Keratinocyte (primary cell): Measurements from ENCODE around the gene HSPG2. TPM values are rescaled to one million over a fixed set of nuclear protein-coding genes. Genes with fewer than 3 reads are reported as not detected.
"Not testable (repeated sequence)": the region's sequence is repeated elsewhere in the genome, so short reads cannot be mapped to it uniquely, and the experiment has no call there.

Source experiments
- DNase-seq: peaks from one replicate; pipeline ENCODE4 v3.0.0-alpha.2; 2011; ENCODE audit warnings: low read depth, missing footprints, low spot score
- FAIRE-seq: peaks from 2 replicates; lab custom pipeline; 2011; peaks lifted over from hg19 to GRCh38; lab: Jason Lieb, UNC
- H2AFZ ChIP-seq: 2 replicates; pipeline ENCODE4 v1.6.0; 2012; ENCODE audit warnings: low read length, control low read depth, inconsistent platforms; ENCODE audit not compliant: control insufficient read depth
- H3K27ac ChIP-seq: 2 replicates; pipeline ENCODE4 v1.5.1; 2011; ENCODE audit warnings: low read length; ENCODE audit not compliant: control insufficient read depth, insufficient read depth
- H3K27me3 ChIP-seq: 3 replicates; pipeline ENCODE4 v1.6.0; 2011; ENCODE audit warnings: low read length; ENCODE audit not compliant: control insufficient read depth, insufficient read depth; ENCODE audit errors: extremely low read depth
- H3K36me3 ChIP-seq, 2 experiments: 2 replicates in 1 of 2; 3 replicates in 1 of 2; pipeline ENCODE4 v1.5.1; 2011; ENCODE audit warnings: low read length in 2 of 2, mild to moderate bottlenecking in 1 of 2; ENCODE audit not compliant: control insufficient read depth in 2 of 2, insufficient read depth in 2 of 2; ENCODE audit errors: extremely low read depth in 1 of 2
- H3K4me1 ChIP-seq: 3 replicates; pipeline ENCODE4 v1.5.1; 2011; ENCODE audit warnings: low read length; ENCODE audit not compliant: control insufficient read depth, insufficient read depth; ENCODE audit errors: extremely low read depth
- H3K4me2 ChIP-seq: 3 replicates; pipeline ENCODE4 v1.6.0; 2011; ENCODE audit warnings: low read depth, low read length; ENCODE audit not compliant: control insufficient read depth, insufficient read depth; ENCODE audit errors: extremely low read depth
- H3K4me3 ChIP-seq, 3 experiments: fragments of 200-600 bp in 1 of 3; sonication (generic) in 1 of 3; 2 replicates in 2 of 3; 3 replicates in 1 of 3; pipeline ENCODE4 v1.5.1; 2011 to 2016; ENCODE audit warnings: low read length in 3 of 3, mild to moderate bottlenecking in 3 of 3, control low read depth in 2 of 3, inconsistent platforms in 1 of 3, low read depth in 1 of 3, mixed read lengths in 1 of 3, mixed run types in 1 of 3, moderate library complexity in 1 of 3; ENCODE audit not compliant: control insufficient read depth in 2 of 3, insufficient read depth in 2 of 3; ENCODE audit errors: extremely low read depth in 1 of 3
- H3K79me2 ChIP-seq: 2 replicates; pipeline ENCODE4 v1.6.0; 2012; ENCODE audit warnings: low read length; ENCODE audit not compliant: control insufficient read depth, insufficient read depth
- H3K9ac ChIP-seq: 3 replicates; pipeline ENCODE4 v1.6.0; 2011; ENCODE audit warnings: low read length; ENCODE audit not compliant: control insufficient read depth, insufficient read depth; ENCODE audit errors: extremely low read depth
- H3K9me1 ChIP-seq: 3 replicates; pipeline ENCODE4 v1.6.0; 2011; ENCODE audit warnings: low read length; ENCODE audit not compliant: control insufficient read depth, insufficient read depth; ENCODE audit errors: extremely low read depth
- H3K9me3 ChIP-seq: 2 replicates; pipeline ENCODE4 v1.5.1; 2012; ENCODE audit warnings: low read depth, low read length; ENCODE audit not compliant: control insufficient read depth
- H4K20me1 ChIP-seq: 3 replicates; pipeline ENCODE4 v1.6.0; 2011; ENCODE audit warnings: low read length; ENCODE audit not compliant: control insufficient read depth, insufficient read depth; ENCODE audit errors: extremely low read depth
- dilution Hi-C: fragments of 300-500 bp; cut with MboI; formaldehyde crosslinking; loops from one replicate; pipeline ENCODE4 v1.7.0; 2020; ENCODE audit warnings: low sequenced_read_pairs; ENCODE audit not compliant: extremely low pct_ligation_motif_present
- polyA plus RNA-seq, 5 experiments: library from polyadenylated mRNA; depleted of rRNA in 3 of 5; stranded (reverse) in 3 of 5; stranded (forward) in 1 of 5; unstranded in 1 of 5; fragments of >200 nt; gene quantifications; 1 replicate in 1 of 5; 2 replicates in 3 of 5; 3 replicates in 1 of 5; pipeline versions ENCODE4 v1.2.1 to v1.2.3, GENCODE V29; 2011 to 2012; ENCODE audit warnings: missing spikeins in 2 of 5, low read depth in 1 of 5, low replicate concordance in 1 of 5
- TF ChIP-seq, protein P1 (sequence below), 3 experiments: IDR thresholded peaks in 1 of 3; conservative IDR thresholded peaks in 1 of 3; optimal IDR thresholded peaks in 1 of 3; 2 replicates in 2 of 3; 3 replicates in 1 of 3; pipeline versions ENCODE3 to v1.5.1; 2011; ENCODE audit warnings: low read length in 3 of 3, mild to moderate bottlenecking in 3 of 3, moderate library complexity in 2 of 3, control low read depth in 1 of 3, inconsistent platforms in 1 of 3; ENCODE audit not compliant: insufficient read depth in 2 of 3; ENCODE audit errors: extremely low read depth in 1 of 3

Gene HSPG2
- polyA plus RNA-seq, 1 donor (not counting 4 experiments of a cell fraction or from before 2014, with no cell fraction given), result 9.0 TPM

DNA sequence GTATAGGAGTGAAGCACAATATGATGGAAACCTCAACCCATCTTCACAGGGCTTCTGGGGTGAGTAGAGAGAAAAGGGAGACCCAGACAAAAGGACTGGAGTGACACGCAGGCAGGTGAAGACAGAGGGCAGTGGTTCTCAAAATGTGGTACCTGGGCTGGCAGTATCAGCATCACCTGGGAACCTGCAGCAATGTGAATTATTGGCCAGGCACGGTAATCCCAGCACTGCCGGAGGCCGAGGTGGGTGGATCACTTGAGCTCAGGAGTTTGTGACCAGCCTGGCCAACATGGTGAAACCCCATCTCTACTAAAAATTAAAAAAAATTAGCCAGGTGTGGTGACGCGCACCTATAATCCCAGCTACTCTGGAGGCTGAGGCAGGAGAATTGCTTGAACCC is 45.0 kb upstream of the HSPG2 start:
- dilution Hi-C loops, FAIRE-seq, DNase-seq, H3K4me2 ChIP-seq, H3K36me3 ChIP-seq, H3K27ac ChIP-seq, H3K9me3 ChIP-seq, H3K4me3 ChIP-seq, H4K20me1 ChIP-seq, H2AFZ ChIP-seq, H3K79me2 ChIP-seq, H3K9ac ChIP-seq, H3K9me1 ChIP-seq, H3K4me1 ChIP-seq, H3K27me3 ChIP-seq: not testable (repeated sequence)
- TF ChIP-seq, protein P1, sequence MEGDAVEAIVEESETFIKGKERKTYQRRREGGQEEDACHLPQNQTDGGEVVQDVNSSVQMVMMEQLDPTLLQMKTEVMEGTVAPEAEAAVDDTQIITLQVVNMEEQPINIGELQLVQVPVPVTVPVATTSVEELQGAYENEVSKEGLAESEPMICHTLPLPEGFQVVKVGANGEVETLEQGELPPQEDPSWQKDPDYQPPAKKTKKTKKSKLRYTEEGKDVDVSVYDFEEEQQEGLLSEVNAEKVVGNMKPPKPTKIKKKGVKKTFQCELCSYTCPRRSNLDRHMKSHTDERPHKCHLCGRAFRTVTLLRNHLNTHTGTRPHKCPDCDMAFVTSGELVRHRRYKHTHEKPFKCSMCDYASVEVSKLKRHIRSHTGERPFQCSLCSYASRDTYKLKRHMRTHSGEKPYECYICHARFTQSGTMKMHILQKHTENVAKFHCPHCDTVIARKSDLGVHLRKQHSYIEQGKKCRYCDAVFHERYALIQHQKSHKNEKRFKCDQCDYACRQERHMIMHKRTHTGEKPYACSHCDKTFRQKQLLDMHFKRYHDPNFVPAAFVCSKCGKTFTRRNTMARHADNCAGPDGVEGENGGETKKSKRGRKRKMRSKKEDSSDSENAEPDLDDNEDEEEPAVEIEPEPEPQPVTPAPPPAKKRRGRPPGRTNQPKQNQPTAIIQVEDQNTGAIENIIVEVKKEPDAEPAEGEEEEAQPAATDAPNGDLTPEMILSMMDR (optimal IDR thresholded peaks at IDR 0.05 in 1 of 3, IDR thresholded peaks at IDR 0.05 in 1 of 3, conservative IDR thresholded peaks at IDR 0.05 in 1 of 3; ENCODE audit: extremely low read depth in 1 of 3, insufficient read depth in 2 of 3, low read length in 3 of 3), result peak; percentile 11 to 50 (median 14)

DNA sequence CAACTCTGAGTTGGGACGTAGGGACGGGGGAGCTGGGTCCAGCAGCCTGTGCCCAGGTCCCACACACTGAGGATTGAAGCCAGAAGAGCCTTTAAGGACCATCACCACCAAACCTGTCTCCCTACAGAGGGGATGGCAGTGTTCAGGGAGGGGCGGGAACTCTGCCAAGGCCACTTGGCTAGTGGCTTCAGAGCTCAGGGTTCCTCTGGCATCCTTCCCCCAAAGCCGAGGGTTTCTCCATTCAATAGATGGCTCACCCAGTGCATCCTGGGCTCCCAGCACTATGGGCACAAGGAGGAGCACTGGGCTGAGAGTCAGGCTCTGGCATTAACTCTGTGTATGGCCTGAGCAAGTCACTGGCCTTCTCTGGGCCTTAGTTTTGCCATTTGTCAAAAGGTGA is 44.1 kb upstream of the HSPG2 start:
- dilution Hi-C loops, H4K20me1 ChIP-seq, H3K9me3 ChIP-seq, DNase-seq, H3K4me3 ChIP-seq, H3K36me3 ChIP-seq, H3K79me2 ChIP-seq, H3K27ac ChIP-seq, H3K9ac ChIP-seq, H3K27me3 ChIP-seq, H3K4me1 ChIP-seq, H3K9me1 ChIP-seq, FAIRE-seq, H3K4me2 ChIP-seq, H2AFZ ChIP-seq: not testable (repeated sequence)

DNA sequence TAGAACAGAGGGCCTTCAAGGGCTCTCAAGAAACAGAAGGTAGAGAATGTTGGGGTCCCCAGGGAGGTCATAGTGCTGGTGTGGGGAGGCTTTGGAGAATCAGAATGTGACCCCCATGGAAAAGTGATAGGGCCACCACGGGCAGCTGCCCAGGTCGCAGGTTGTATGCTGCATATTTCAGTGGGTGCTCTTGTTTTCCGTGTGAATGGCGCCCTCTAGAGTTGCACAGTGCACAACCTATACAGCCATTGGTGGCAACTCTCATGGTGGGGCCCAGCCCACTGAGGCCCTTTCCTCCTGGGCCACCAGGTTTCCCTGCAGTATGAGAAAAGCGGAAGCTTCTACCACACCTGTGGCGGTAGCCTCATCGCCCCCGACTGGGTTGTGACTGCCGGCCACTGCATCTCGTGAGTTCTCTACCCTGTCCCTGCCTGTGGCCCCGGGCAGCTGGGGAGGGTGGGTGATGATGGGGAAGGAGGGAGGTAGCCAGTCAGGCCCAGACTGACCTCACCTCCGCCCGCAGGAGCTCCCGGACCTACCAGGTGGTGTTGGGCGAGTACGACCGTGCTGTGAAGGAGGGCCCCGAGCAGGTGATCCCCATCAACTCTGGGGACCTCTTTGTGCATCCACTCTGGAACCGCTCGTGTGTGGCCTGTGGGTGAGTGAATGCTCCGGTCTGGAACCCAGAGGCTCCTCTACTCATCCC is 43.6 kb upstream of the HSPG2 start:
- H4K20me1 ChIP-seq, H3K9me3 ChIP-seq, H3K79me2 ChIP-seq, H3K4me2 ChIP-seq, FAIRE-seq, H3K27me3 ChIP-seq, H3K27ac ChIP-seq, H3K36me3 ChIP-seq, H3K9me1 ChIP-seq, DNase-seq, H3K4me3 ChIP-seq, H2AFZ ChIP-seq, H3K4me1 ChIP-seq, H3K9ac ChIP-seq, dilution Hi-C loops: not testable (repeated sequence)

DNA sequence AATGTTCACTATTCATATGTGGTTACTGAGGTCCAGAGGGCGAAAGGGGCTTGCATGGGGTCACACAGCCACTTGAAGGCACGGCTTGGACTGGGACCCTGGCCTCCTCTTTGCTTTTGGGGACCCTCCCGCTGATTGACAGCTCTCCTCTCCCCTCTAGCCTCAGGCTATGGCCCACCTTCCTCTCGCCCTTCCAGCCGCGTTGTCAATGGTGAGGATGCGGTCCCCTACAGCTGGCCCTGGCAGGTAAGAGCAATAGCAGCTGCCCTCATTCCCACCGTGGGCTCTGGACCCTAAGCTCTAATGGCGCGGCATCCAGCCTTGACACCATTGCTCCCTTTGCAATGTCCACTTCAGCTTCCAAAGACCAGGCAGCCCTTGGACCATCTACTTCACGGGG is 41.1 kb upstream of the HSPG2 start:
- H4K20me1 ChIP-seq, H3K4me2 ChIP-seq, H3K9ac ChIP-seq, H3K27ac ChIP-seq, H2AFZ ChIP-seq, H3K4me1 ChIP-seq, dilution Hi-C loops, DNase-seq, H3K27me3 ChIP-seq, H3K9me1 ChIP-seq, FAIRE-seq, H3K79me2 ChIP-seq, H3K9me3 ChIP-seq, H3K36me3 ChIP-seq, H3K4me3 ChIP-seq: not testable (repeated sequence)
